ENCODE results near the gene ERBB2. TPM values are rescaled to one million over a fixed set of nuclear protein-coding genes. Genes with fewer than 3 reads are reported as not detected.
A peak's percentile ranks its signal among the peaks of the same experiment; 100 is the strongest.

The ERBB2 gene
- total and polyA plus RNA-seq, 2 of the 13 experiments (the other 11 are each of a cell fraction or from before 2014, with no cell fraction given), result 57.7 to 64.1 TPM

GRCh38 chr17:39753514-39754160 lies 53.8 kb downstream of the ERBB2 start:
- ATAC-seq (no peak; the same call in 2 of the 3 replicates), FAIRE-seq (no peak), DNase-seq (ENCODE audit: low spot score) (no peak)
- in situ Hi-C loops (cut with HindIII; ENCODE audit: extremely low pct_ligation_motif_present, low pct_unique_long_range_greater_than_20kb) (loop anchor here (5.0 kb wide), 2 partner anchors 81 to 131 kb away; no protein-coding TSS in a partner anchor), intact Hi-C loops (cut with micrococcal nuclease; ENCODE audit: unreplicated experiment) (loop anchor here (1.0 to 5.0 kb wide), 3 partner anchors 23 to 131 kb away; partner anchors contain the start of gene MIEN1)
- H3K4me1 ChIP-seq (ENCODE audit: insufficient read depth, low read length), result peaks cover 80% of the 10 kb centered on the region
- peak overlapping the region; percentile 29 for H3K27ac ChIP-seq (ENCODE audit: extremely low read length, insufficient read depth, low read length)
- peak overlapping the region; percentile 69 for H3K9ac ChIP-seq (ENCODE audit: insufficient read depth, low read depth, low read length)
- peak overlapping the region; percentile 63 to 80 (median 73); a peak in 4 of 6 replicates for H3K4me3 ChIP-seq (replicated peaks in 1 of 3; ENCODE audit: insufficient read depth in 1 of 3, low read depth in 2 of 3, low read length in 3 of 3)
- BruUV-seq (replicated peaks), result TSS peak; percentile 45
- ChIA-PET CTCF (ENCODE audit: low intra/inter-chr PET ratio, low total read pairs) (interaction anchor here (0.9 to 4.0 kb wide), 10 partner anchors 14 to 206 kb away, joined by 3 to 57 read pairs (median 7); partner anchors contain the start of genes MIEN1 and STARD3), POLR2A (interaction anchor here (0.8 to 5.3 kb wide), 6 partner anchors 14 to 90 kb away, joined by 3 to 52 read pairs (median 6); no protein-coding TSS in a partner anchor)
- H3K36me3 ChIP-seq (replicated peaks in 1 of 2; ENCODE audit: control insufficient read depth in 1 of 2, insufficient read depth in 2 of 2, low read length in 2 of 2), result no peaks in the 10 kb centered on the region
- H3K4me2 ChIP-seq (ENCODE audit: low read depth, low read length), result peak overlapping the region; percentile 91
- H3K79me2 ChIP-seq (ENCODE audit: insufficient read depth, low read length), result no peaks in the 10 kb centered on the region
- H4K20me1 ChIP-seq (ENCODE audit: insufficient read depth, low read length), result no peaks in the 10 kb centered on the region
- no peaks in the 10 kb centered on the region for H3K9me3 ChIP-seq (ENCODE audit: low read length)
- no peak overlapping the region for H2AFZ ChIP-seq (ENCODE audit: low read length)
- WGBS (ENCODE audit: low lambda C conversion rate), result 35% methylated on average over 54 of the region's 55 CpGs
- peaks cover 6 to 36% of the 10 kb centered on the region in 2 experiments for H3K27me3 ChIP-seq (ENCODE audit: control insufficient read depth in 1 of 2, insufficient read depth in 2 of 2, low read length in 2 of 2)
- no peak for TF ChIP-seq THRA (CRISPR knock-in tag; IDR thresholded peaks at IDR 0.05; ENCODE audit: borderline replicate concordance)
- TF ChIP-seq ZHX2 (IDR thresholded peaks at IDR 0.05; ENCODE audit: low read depth), result peak; percentile 9; the same call in 1 of the 2 replicates
- no peak for TF ChIP-seq ZHX2 (CRISPR knock-in tag; IDR thresholded peaks at IDR 0.05; ENCODE audit: borderline replicate concordance)
- TF ChIP-seq ZBTB33 (CRISPR knock-in tag; IDR thresholded peaks at IDR 0.05), result peak; percentile 94
- 0 out of 2 replicates have a peak, but pooled peaks have one; percentile 9 for TF ChIP-seq ZZZ3 (CRISPR knock-in tag; IDR thresholded peaks at IDR 0.05; ENCODE audit: borderline replicate concordance)
- TF ChIP-seq ZNF766 (CRISPR knock-in tag; IDR thresholded peaks at IDR 0.05; ENCODE audit: borderline replicate concordance), result no peak
- TF ChIP-seq ZBTB38 (CRISPR knock-in tag; IDR thresholded peaks at IDR 0.05), result peak; percentile 96; the same call in 1 of the 2 replicates
- TF ChIP-seq SNAPC5 (CRISPR knock-in tag; IDR thresholded peaks at IDR 0.05; ENCODE audit: borderline replicate concordance), result 0 out of 2 replicates have a peak, but pooled peaks have one; percentile 25
- peak in 1 of 2 experiments; percentile 23; a peak in 1 of 4 replicates for TF ChIP-seq NR2F1 (CRISPR knock-in tag; IDR thresholded peaks at IDR 0.05)
- peak; percentile 65; the same call in 1 of the 2 replicates for TF ChIP-seq RNF2 (conservative IDR thresholded peaks at IDR 0.05; ENCODE audit: low read depth)
- 0 out of 2 replicates have a peak, but pooled peaks have one; percentile 28 for TF ChIP-seq ZNF713 (CRISPR knock-in tag; IDR thresholded peaks at IDR 0.05)
